ENCODE measurements around the gene DPP10. TPM values are rescaled to one million over a fixed set of nuclear protein-coding genes. Genes with fewer than 3 reads are reported as not detected.

The DPP10 gene
- total RNA-seq, 4 donors from 2014 or later = 1.9 to 4.6 (median 3.9) TPM

DNA sequence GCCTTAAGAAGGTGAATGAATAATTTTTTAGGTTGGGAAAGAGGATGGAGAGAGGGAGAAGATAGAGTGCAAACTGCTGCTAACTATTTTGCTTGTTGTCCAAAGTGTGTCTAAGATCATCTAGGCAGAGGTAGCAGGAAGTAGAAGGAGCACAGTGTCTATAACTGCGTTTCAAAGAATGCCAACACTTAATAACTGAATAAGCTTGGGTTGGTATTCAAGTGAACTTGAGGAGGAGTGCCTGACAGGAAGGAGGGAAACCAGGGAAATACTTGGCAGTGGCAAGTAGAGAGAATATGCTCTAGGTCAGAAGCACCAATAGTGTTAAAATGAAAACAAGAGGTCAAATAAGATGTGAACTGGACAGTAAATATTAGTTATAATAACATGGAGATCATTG lies 155.9 kb downstream of the DPP10 start:
- H3K36me3 ChIP-seq = no peaks in the 10 kb centered on the region
- H3K4me3 ChIP-seq = no peak overlapping the region
- peaks cover 7% of the 10 kb centered on the region for H3K27me3 ChIP-seq
- WGBS, 2 donors (ENCODE audit: low coverage in 1 of 2) = 56 to 71% methylated on average over 1 of the region's 1 CpG
- no peaks in the 10 kb centered on the region for H3K4me1 ChIP-seq
- ATAC-seq = no peak
- H3K9me3 ChIP-seq = no peaks in the 10 kb centered on the region
- TF ChIP-seq POLR2A (IDR thresholded peaks at IDR 0.05) (no peak), EP300 (IDR thresholded peaks at IDR 0.05) (no peak), POLR2AphosphoS5 (IDR thresholded peaks at IDR 0.05) (no peak)
- TF ChIP-seq, protein P1, sequence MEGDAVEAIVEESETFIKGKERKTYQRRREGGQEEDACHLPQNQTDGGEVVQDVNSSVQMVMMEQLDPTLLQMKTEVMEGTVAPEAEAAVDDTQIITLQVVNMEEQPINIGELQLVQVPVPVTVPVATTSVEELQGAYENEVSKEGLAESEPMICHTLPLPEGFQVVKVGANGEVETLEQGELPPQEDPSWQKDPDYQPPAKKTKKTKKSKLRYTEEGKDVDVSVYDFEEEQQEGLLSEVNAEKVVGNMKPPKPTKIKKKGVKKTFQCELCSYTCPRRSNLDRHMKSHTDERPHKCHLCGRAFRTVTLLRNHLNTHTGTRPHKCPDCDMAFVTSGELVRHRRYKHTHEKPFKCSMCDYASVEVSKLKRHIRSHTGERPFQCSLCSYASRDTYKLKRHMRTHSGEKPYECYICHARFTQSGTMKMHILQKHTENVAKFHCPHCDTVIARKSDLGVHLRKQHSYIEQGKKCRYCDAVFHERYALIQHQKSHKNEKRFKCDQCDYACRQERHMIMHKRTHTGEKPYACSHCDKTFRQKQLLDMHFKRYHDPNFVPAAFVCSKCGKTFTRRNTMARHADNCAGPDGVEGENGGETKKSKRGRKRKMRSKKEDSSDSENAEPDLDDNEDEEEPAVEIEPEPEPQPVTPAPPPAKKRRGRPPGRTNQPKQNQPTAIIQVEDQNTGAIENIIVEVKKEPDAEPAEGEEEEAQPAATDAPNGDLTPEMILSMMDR (IDR thresholded peaks at IDR 0.05) = no peak
- H3K27ac ChIP-seq = no peak overlapping the region

DNA sequence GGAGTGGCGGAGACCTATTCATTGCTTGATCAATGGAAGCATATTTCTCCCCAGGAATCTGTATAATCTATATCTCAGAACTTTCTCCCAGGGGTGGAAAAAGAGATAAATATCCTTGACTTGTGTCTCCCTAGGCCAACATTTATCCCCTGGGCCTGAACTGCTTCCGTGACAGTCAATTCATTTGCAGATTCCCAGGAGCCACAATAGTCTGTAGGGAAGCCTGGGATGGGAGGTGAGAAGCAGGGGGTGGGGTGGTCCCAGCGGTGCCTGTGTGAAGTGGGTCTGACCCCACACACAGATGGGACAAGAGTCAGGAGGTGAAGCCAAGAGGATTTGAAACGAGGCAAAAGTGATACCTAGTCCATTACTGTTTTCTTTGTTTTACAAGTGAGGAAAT lies 166.8 kb downstream of the DPP10 start:
- H3K27ac ChIP-seq = no peak overlapping the region
- no peaks in the 10 kb centered on the region for H3K9me3 ChIP-seq
- no peak for TF ChIP-seq POLR2AphosphoS5 (IDR thresholded peaks at IDR 0.05)
- no peaks in the 10 kb centered on the region for H3K4me1 ChIP-seq
- ATAC-seq = no peak
- no peaks in the 10 kb centered on the region for H3K36me3 ChIP-seq
- H3K4me3 ChIP-seq = no peak overlapping the region
- WGBS, 2 donors (ENCODE audit: low coverage in 1 of 2) = 42 to 79% methylated on average over 4 of the region's 4 CpGs
- H3K27me3 ChIP-seq = no peaks in the 10 kb centered on the region

DNA sequence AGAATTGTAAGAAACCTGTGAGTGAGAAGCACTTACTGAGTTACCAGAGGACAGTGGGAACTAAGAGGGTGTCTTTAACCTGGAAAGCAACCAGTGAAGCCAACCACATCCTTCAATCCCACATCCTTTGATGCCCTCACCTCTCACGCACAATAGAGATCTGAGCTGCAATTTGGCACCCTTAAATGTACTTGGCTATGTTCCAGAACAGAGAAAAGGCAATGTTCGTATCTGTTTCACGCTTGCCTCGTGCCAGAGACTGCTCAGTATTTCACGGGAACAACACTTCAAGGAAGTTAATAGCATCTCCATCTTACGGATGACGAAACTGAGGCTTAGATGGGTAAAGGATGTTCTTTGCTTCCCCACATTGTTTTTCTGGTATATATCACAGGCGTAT lies 167.4 kb downstream of the DPP10 start:
- ATAC-seq = no peak
- no peaks in the 10 kb centered on the region for H3K36me3 ChIP-seq
- no peaks in the 10 kb centered on the region for H3K4me1 ChIP-seq
- H3K27me3 ChIP-seq = no peaks in the 10 kb centered on the region
- H3K4me3 ChIP-seq = no peak overlapping the region
- 47 to 79% methylated on average over 7 of the region's 8 CpGs for WGBS, 2 donors (ENCODE audit: low coverage in 1 of 2)
- no peaks in the 10 kb centered on the region for H3K9me3 ChIP-seq
- TF ChIP-seq POLR2AphosphoS5 (IDR thresholded peaks at IDR 0.05) = no peak
- TF ChIP-seq POLR2A (IDR thresholded peaks at IDR 0.05) = no peak
- TF ChIP-seq, protein P1 (IDR thresholded peaks at IDR 0.05) = no peak
- no peak for TF ChIP-seq EP300 (IDR thresholded peaks at IDR 0.05)
- no peak overlapping the region for H3K27ac ChIP-seq

DNA sequence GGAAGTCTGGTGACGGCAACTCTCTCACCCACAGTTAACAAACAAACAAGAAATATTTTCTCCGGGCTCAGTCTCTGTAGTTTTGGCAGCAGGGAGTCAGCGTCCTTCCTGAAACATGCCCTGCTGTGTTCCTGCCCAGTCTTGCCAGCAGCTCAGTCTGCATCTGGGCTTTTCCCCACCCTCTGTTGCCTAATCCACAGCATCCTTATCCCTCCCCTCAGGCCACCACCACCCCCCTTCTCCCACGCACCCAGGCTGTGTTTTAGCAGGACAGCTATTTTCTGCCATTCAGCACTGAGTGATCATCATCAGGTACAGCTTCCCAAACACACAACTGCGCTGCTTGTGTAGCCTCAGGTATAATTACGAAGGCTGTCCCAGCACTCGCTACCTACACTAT lies 168.2 kb downstream of the DPP10 start:
- no peaks in the 10 kb centered on the region for H3K9me3 ChIP-seq
- H3K4me3 ChIP-seq = no peak overlapping the region
- 44 to 85% methylated on average over 4 of the region's 7 CpGs for WGBS, 2 donors (ENCODE audit: low coverage in 1 of 2)
- no peak overlapping the region for H3K27ac ChIP-seq
- ATAC-seq = no peak
- no peaks in the 10 kb centered on the region for H3K36me3 ChIP-seq
- H3K4me1 ChIP-seq = no peaks in the 10 kb centered on the region
- H3K27me3 ChIP-seq = no peaks in the 10 kb centered on the region
- TF ChIP-seq EP300 (IDR thresholded peaks at IDR 0.05) (no peak), POLR2AphosphoS5 (IDR thresholded peaks at IDR 0.05) (no peak), POLR2A (IDR thresholded peaks at IDR 0.05) (no peak)
- TF ChIP-seq, protein P1 (IDR thresholded peaks at IDR 0.05) = no peak

DNA sequence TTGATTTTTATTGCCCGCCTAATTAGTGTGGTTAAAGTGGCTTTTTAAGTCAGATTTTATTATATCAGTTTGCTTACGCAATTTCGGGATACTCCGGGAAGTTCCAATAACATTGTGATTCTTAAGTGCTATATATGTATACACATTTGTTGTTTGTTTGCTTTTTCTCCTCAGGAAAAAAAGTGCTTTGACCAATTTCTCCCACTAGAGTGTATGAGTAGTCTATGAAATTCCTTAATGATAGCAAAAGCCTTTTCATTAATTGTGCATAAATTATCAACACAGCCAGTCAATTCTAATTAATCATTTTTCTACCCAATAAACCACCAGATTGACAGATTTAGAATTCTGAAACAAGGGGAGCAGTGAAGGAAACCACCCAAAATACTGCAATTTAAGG lies 172.2 kb downstream of the DPP10 start:
- ATAC-seq = no peak
- no peak overlapping the region for H3K27ac ChIP-seq

More for the DNA sequence above, 172.2 kb downstream of the DPP10 start:
- H3K4me3 ChIP-seq = no peak overlapping the region
- H3K4me1 ChIP-seq = no peaks in the 10 kb centered on the region
- no peak for TF ChIP-seq POLR2AphosphoS5 (IDR thresholded peaks at IDR 0.05)
- TF ChIP-seq, protein P1 (IDR thresholded peaks at IDR 0.05) = no peak
- TF ChIP-seq POLR2A (IDR thresholded peaks at IDR 0.05) = no peak
- no peak for TF ChIP-seq EP300 (IDR thresholded peaks at IDR 0.05)
- no peaks in the 10 kb centered on the region for H3K36me3 ChIP-seq
- H3K27me3 ChIP-seq = no peaks in the 10 kb centered on the region
- WGBS, 2 donors (ENCODE audit: low coverage in 1 of 2) = 65 to 91% methylated on average over 4 of the region's 4 CpGs
- no peaks in the 10 kb centered on the region for H3K9me3 ChIP-seq
